ENCODE data around the gene TADA2A.
"Not testable (repeated sequence)": the region's sequence is repeated elsewhere in the genome, so short reads cannot be mapped to it uniquely, and the experiment has no call there.

The TADA2A gene

GRCh38 chr17:37494401-37494831 lies 87.7 kb downstream of the TADA2A start:
- no peak for DNase-seq

- no peak for DNase-seq
Observed at GRCh38 chr17:37494971-37495370, 88.3 kb downstream of the TADA2A start.

GRCh38 chr17:37500378-37500777 lies 93.7 kb downstream of the TADA2A start:
- no peak for DNase-seq

GRCh38 chr17:37502009-37502936 lies 95.6 kb downstream of the TADA2A start:
- no peak for DNase-seq

- DNase-seq = no peak
Observed at GRCh38 chr17:37503148-37503547, 96.5 kb downstream of the TADA2A start.

- DNase-seq = no peak
Observed at GRCh38 chr17:37505333-37505732, 98.6 kb downstream of the TADA2A start.

GRCh38 chr17:37506678-37507077 lies 100.0 kb downstream of the TADA2A start:
- peak; percentile 37 to 58 for DNase-seq

- DNase-seq = no peak
Observed at GRCh38 chr17:37507111-37507510, 100.4 kb downstream of the TADA2A start.

- no peak for DNase-seq
Observed at GRCh38 chr17:37510056-37510455, 103.4 kb downstream of the TADA2A start.

GRCh38 chr17:37511642-37512041 lies 105.0 kb downstream of the TADA2A start:
- DNase-seq = not testable (repeated sequence)

GRCh38 chr17:37512442-37513068 lies 105.9 kb downstream of the TADA2A start:
- DNase-seq = no peak

GRCh38 chr17:37513711-37514110 lies 107.0 kb downstream of the TADA2A start:
- DNase-seq = no peak

GRCh38 chr17:37516127-37516571 lies 109.5 kb downstream of the TADA2A start:
- no peak for DNase-seq

- no peak for DNase-seq
Observed at GRCh38 chr17:37517881-37518280, 111.2 kb downstream of the TADA2A start.

GRCh38 chr17:37518826-37519225 lies 112.1 kb downstream of the TADA2A start:
- DNase-seq = no peak

GRCh38 chr17:37519251-37519985 lies 112.7 kb downstream of the TADA2A start:
- DNase-seq = no peak

GRCh38 chr17:37520174-37520573 lies 113.5 kb downstream of the TADA2A start:
- DNase-seq = no peak

GRCh38 chr17:37521821-37522220 lies 115.1 kb downstream of the TADA2A start:
- no peak for DNase-seq

- DNase-seq = no peak
Observed at GRCh38 chr17:37523715-37524219, 117.1 kb downstream of the TADA2A start.

GRCh38 chr17:37527249-37527851 lies 120.7 kb downstream of the TADA2A start:
- peak; percentile 61 to 82 for DNase-seq
